Measurements from ENCODE around the gene MAPK8IP2.
A peak's percentile ranks its signal among the peaks of the same experiment; 100 is the strongest.

Gene MAPK8IP2

GRCh38 chr22:50600538-50600937, at the start of gene MAPK8IP2:
MAPK8IP2 (plus strand) TSS chr22:50600793; CDS start chr22:50600819, 26 bp downstream.
- DNase-seq (ENCODE audit: low spot score), result no peak

- DNase-seq (ENCODE audit: low spot score), result no peak
Observed at GRCh38 chr22:50551160-50551752, 49.3 kb upstream of the MAPK8IP2 start.

- DNase-seq (ENCODE audit: low spot score), result no peak
Observed at GRCh38 chr22:50553310-50553709, 47.3 kb upstream of the MAPK8IP2 start.

- DNase-seq (ENCODE audit: low spot score), result no peak
Observed at GRCh38 chr22:50556703-50557102, 43.9 kb upstream of the MAPK8IP2 start.

GRCh38 chr22:50560034-50560433, 40.6 kb upstream of the MAPK8IP2 start:
- DNase-seq (ENCODE audit: low spot score), result no peak

- DNase-seq (ENCODE audit: low spot score), result no peak
Observed at GRCh38 chr22:50561401-50562358, 38.9 kb upstream of the MAPK8IP2 start.

- DNase-seq (ENCODE audit: low spot score), result peak; percentile 95
Observed at GRCh38 chr22:50562523-50563412, 37.8 kb upstream of the MAPK8IP2 start, which contains the start of gene SYCE3. SYCE3 (minus strand) TSS chr22:50562919; CDS start chr22:50556405, 6,514 bp downstream.

- peak; percentile 30 for DNase-seq (ENCODE audit: low spot score)
Observed at GRCh38 chr22:50563413-50564160, 37.0 kb upstream of the MAPK8IP2 start.

- no peak for DNase-seq (ENCODE audit: low spot score)
Observed at GRCh38 chr22:50564289-50564688, 36.3 kb upstream of the MAPK8IP2 start.

- no peak for DNase-seq (ENCODE audit: low spot score)
Observed at GRCh38 chr22:50567721-50568252, 32.8 kb upstream of the MAPK8IP2 start.

GRCh38 chr22:50568626-50569025, 32.0 kb upstream of the MAPK8IP2 start:
- DNase-seq (ENCODE audit: low spot score), result no peak

- DNase-seq (ENCODE audit: low spot score), result no peak
Observed at GRCh38 chr22:50569041-50569459, 31.5 kb upstream of the MAPK8IP2 start.

GRCh38 chr22:50569896-50570535, 30.6 kb upstream of the MAPK8IP2 start:
- DNase-seq (ENCODE audit: low spot score), result no peak

- DNase-seq (ENCODE audit: low spot score), result no peak
Observed at GRCh38 chr22:50570861-50571260, 29.7 kb upstream of the MAPK8IP2 start.

- no peak for DNase-seq (ENCODE audit: low spot score)
Observed at GRCh38 chr22:50571264-50572175, 29.1 kb upstream of the MAPK8IP2 start.

GRCh38 chr22:50572965-50573364, 27.6 kb upstream of the MAPK8IP2 start:
- no peak for DNase-seq (ENCODE audit: low spot score)

GRCh38 chr22:50573491-50574382, 26.9 kb upstream of the MAPK8IP2 start:
- DNase-seq (ENCODE audit: low spot score), result no peak

GRCh38 chr22:50574383-50574755, 26.2 kb upstream of the MAPK8IP2 start:
- DNase-seq (ENCODE audit: low spot score), result no peak

All from pons (tissue), 1 donor.